Inflammatory macrophage (primary cell): ENCODE results near the gene USP50.
"Not testable (repeated sequence)": the region's sequence is repeated elsewhere in the genome, so short reads cannot be mapped to it uniquely, and the experiment has no call there.

Experiments
- DNase-seq, 2 donors: peaks; one replicate each; pipeline ENCODE4 v3.0.0-alpha.2; 2020 to 2022
- total RNA-seq, 18 experiments: gene quantifications; one replicate each; lab custom pipeline; 2026; ENCODE audit warnings: mixed read lengths in 6 of 18, inconsistent platforms in 2 of 18; lab: John Stamatoyannopoulos, UW

Gene USP50
- total RNA-seq = 0 to 0.33 (median 0.21) reads per million in 18 experiments

DNA sequence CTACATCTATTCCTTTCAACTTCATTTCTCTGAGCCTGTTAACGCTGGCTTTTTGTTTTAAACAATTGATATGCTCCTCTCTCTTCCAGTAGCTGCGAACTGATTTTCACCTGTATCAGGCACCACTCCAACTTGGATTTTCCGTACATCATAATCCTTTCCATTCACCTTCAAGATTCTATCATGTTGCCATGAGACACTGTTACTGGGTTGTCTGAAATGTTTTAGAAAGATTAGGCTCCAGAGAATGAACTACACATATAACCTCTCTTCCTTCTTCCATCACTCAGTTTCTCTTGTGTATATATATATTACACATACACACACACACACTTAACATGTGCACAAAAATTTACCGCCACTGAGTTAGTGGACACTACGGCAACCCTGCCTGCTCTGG lies at the start of gene USP50:
USP50 (minus strand) TSS at position 101 of the 400 bp plus-strand sequence. CDS start 141 bp downstream, outside the sequence.
- no peak for DNase-seq

DNA sequence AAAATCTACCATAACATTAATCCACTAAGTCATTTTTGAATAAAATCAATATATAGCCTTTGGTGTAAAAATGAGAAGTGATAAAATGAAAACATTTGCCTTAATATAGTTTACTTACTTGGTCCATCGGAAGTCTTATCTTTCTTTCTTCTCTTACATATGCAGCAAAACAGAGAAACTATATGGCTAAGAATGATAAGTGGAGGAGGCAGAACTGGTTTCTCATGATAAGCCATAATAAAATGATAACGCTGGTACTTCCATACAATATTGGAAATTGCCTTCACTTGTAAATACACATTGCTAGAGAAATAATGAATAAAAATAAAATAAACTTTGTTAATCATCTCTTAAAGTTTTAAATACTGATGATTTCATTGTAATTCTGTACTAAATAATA lies 47.8 kb upstream of the USP50 start:
- DNase-seq = no peak

DNA sequence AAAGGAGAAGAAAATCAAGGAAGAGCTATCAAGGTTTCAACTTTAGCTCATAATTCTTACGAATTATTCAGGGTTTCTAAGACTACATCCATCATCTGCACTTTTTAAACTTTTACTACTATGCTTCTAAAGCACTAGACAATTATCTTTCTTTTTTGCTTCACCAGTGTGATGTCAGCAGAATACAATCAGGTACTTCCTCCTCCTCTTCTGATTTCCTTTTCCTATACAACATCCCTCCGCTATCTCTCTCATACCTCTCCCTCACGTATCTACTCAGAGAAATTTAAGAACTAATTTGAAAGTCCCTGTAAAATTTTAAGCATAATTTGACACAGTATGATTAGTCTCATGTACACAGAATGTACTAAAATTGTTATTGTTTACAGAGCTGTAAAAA lies 47.3 kb upstream of the USP50 start:
- DNase-seq = no peak

DNA sequence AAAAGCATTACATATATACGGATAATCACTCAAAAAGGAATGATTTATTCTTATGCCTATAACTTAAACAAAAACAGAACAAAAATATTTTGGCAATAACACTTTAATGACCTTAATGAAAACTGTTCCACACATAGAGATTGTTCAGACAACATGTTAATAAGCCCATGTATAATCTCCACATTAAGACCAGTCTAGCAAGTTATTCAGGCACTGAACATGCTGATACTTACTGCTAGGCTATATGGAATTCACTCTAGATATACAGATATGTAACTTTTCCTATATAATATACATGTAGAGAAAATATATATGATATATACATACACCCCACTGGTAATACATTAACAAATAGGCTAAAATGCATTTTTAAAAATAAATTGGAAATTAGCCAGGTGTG lies 43.8 kb upstream of the USP50 start:
- no peak for DNase-seq

DNA sequence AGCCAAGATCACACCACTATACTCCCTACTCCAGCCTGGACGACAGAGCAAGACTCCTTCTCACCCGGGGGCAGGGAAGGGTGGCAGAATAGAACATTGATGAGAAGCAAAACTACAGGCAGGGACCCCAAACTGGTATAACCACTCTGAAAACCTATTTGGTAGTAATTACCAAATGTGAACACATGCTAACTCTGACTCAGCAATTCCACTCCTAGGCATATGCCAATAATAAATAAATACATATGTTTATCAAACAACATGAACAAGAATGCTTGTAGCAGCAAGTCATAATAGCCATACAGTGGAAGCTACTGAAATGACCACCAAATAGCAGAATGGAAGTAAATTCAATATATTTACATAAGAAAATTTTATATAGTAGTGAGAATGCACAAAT lies 31.0 kb upstream of the USP50 start:
- DNase-seq = no peak

DNA sequence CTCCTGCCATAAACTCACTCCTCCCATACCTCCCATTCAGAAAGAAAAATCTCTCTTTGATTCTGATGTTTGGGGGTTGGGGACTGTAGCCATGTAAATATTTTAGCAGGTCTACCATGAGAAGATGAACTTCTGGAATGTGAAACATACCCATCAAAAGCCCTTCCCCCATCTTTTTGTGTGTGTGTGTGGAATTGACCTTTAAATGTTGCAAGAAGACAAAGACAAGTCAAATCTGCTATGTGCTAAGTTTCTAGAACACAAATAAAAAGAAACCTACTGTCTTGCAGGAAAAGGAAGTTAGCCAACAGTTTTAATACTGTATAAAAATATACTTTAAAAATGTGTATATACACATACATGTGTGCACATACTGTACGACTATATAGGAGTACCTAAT lies 29.7 kb upstream of the USP50 start:
- DNase-seq = peak; percentile 42 to 48

DNA sequence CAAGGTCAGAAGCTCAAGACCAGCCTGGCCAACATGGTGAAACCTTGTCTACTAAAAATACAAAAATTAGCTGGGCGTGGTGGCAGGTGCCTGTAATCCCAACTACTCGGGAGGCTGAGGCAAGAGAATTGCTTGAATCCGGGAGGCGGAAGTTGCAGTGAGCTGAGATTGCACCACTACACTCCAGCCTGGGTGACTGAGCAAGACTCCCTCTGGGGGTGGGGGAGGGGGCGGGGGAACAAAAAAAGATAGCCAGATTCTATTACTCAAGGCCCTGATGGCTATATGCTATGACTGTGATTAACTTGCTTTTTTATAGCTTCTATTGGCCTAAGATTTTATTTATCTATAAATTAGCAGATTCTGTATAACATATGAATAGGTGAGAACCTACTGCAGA lies 27.4 kb upstream of the USP50 start:
- peak; percentile 67 to 76 for DNase-seq

DNA sequence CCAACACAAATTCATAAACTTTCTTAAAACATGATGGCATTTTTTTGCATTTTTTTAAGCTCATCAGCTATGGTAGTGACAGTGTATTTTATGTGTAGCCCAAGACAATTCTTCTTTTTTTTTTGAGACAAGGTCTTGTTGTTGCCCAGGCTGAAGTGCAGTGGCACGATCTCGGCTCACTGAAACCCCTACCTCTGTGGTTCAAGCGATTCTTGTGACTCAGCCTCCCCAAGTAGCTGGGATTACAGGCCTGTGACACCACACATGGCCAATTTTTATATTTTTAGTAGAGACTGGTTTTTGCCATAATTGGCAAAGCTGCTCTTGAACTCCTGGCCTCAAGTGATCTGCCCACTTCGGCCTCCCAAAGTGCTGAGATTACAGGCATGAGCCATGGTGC lies 17.3 kb upstream of the USP50 start:
- DNase-seq = no peak

DNA sequence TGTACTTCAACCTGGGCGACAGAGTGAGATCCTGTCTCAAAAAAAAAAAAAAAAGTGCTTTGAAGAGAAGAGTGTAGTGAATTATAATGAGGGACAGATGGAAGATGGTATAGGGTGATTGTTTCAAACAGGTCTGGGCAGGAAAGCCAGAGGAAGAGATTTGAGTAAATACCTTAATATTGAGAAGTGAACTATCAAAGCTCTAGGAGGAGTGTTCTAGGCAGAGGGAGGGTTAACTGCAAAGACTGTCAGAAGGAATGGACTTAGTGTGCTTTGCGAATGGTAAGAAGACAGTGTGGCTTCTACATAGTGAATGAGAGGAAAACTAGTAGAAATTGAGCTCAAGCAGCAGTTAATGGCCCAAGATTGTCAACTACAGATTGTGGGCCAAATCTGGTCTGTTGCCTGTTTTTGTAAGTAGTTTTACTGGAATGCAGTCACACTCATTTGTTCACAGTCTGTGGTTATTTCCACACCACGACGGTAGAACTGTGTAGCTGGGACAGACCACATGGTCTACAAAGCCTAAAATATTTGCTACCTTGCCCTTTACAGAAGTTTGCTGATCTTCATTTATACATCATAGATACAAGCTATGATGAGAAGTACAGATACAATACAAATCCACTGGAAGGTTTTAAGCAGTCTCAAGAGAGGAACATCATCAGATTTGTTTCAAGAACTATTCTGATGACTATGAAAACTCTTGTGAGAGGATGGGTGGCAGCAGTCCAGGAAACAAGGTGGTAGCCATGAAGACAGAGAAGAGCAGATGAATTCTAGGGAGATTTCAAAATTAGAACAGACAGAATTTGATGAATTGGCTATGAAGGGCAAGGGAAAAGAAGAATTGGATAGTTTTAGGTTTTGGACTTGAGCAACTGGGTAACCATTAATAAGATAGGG lies 16.5 kb upstream of the USP50 start:
- DNase-seq = no peak

DNA sequence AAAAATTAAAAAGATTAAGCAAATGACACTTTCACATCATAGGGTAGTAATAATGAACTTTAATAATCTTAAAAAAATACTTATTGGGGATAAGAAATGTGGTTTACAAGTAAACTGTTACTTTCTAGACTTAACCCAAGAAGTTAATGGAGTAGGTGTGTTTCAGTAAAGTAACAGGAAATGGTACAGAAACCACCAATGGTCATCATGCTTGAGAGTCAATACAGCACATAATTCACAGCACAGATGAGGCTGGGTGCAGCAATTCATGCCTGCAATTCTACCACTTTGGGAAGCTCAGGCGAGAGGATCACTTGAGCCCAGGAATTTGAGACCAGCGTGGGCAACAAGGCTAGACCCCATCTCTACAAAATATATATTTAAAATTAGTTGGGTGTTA lies 11.5 kb upstream of the USP50 start:
- no peak for DNase-seq

DNA sequence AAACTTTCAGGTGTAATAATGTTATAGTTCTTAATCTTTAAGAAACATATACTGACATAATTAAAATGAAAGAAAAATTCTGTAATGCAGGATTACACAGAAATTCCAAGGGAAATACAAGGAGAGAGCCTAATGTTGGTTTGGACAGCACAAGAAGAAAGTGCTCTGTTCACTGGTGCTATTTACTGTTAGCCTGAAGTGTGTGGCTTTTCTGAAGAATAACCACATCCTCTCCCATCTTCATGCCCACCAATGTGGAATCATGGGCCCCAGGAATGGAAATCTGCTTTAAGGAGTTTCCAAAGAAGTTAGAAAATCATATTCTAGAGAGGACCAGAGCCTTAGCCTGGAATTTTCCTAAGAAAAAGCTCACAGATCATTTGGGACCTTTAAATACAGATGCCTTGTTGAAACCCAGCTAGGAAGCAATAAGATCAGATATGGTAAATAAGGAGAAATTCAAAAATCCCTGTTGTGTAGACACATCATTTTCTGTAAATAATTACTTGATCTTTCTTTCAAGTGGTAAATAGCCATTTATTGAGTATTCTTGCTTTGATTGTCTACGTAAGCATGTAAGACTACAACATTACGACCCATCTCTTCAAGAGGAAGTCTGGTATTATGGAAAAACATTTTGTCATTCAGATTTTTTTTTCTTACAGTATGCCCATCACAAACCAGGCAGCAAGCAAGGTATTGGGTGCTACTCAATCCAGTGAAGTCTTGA lies 10.3 kb upstream of the USP50 start:
- no peak for DNase-seq

DNA sequence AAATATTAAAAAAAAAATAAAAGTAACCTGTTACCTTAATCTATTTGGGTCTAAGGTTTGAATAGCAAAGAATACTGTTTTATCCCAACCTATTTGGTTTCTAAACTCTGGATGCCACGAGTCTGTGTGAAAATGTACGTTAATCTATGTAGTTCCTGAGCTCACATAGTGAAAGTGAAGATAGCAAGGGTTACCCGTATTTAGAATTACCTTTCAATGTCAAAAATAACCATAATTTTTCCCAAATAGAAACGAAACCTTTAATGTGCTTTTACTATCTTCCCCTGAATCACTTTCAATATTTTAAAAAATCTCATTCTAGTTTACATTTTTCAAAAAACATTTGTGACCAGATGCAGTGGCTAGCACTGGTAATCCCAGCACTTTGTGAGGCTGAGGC lies 5.8 kb upstream of the USP50 start:
- no peak for DNase-seq

DNA sequence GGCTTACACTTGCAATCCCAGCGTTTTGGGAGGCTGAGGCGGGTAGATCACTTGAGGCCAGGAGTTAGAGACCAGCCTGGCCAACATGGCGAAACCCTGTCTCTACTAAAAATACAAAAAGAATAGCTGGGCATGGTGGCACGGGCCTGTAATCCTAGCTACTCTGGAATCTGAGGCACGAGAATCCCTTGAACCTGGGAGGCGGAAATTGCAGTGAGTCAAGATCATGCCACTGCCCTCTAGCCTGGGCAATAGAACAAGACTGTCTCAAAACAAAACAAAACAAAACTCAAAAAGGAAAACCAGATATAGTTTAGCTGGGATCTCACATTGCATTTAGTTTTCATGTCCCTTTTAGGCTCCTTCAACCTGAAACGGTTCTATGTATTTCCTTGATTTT lies 2.9 kb upstream of the USP50 start:
- DNase-seq = no peak

DNA sequence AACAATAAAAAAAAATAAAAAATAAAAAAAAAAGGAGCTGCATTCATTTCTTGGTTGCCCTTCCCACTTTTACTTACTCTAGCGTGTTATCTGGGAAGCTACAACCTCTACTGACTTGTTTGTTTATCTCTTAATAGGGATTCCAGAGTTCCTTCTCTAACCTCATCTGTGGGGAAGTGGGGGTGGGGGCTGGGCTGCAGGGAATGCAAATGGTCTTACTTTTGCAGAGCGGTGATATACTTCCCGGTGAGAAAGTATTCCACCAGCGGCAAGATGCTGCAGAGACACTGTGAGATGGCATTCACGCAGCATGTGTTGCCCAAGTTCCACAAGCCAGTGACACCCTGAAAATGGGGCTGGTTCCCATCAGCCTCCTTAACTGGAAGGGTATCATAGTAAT lies 2.1 kb downstream of the USP50 start:
- DNase-seq = no peak

DNA sequence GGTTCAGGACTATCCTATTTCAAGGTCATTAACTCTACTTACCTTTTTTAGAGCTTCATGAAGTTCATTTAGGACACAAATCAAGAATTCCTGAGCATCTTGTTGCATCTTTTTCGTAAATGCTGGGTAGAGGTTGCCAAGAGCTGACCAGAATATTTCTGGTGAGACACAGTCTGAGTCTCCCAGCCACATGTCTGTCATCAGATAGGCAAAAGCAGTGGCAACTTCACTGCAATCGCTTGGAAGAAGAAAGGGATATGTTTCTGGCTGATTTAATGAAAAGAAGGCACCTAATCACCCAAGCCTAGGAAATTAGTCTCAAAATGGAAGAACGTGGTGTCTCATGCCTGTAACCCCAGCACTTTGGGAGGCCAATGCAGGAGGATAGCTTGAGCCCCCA lies 2.9 kb downstream of the USP50 start:
- DNase-seq = no peak

DNA sequence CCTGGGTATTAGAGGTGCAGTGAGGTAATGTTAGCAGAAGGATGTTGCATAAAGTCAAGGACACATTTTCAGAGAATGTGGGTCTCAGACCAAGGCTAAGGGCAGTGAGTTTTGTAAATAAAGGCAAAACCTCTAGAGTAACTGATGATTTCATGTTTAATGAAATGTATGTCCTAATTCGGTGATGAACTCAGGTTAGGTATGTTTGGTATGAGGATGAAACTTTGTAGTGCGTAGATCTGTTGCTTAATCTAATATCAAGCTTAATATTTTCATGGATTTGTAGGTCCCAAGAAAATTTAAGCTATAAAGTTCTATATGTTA lies 3.6 kb downstream of the USP50 start:
- DNase-seq = no peak

DNA sequence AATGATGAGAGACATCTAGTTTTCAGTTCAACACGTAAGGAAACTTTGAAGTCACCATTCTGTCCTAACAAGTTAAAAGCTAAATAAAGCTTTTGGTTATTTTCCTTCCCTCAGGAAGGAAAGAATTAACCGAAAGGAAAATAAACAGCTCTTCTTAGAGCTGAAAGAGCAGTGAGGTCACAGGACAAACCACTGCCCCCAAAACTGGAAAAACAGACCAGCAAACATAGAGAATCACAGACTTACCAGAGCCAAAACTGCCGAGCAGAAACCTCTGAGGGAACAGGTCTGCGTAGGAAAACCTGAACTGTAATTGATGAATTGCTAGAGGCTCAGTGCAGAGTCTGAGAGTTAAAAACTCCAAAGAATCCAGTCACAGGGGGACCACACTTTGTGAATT lies 14.7 kb downstream of the USP50 start:
- DNase-seq = no peak

DNA sequence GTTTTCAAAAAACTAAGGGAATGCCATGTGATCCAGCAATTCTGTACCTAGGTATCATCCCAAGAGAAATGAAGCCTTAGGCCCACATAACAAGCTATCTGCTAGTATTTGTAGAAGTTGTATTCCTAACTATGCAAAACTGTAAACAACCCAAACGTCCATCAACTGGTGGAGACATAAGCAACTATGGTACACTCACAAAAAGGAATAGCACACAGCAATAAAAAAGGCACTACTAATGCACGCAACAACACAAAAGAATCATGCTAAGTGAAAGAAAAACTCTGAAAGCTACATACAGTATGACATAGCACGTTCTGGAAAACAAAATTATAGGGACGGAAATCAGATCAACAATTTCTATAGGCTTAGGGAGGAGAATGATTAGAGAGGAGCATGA lies 15.3 kb downstream of the USP50 start:
- DNase-seq = no peak

DNA sequence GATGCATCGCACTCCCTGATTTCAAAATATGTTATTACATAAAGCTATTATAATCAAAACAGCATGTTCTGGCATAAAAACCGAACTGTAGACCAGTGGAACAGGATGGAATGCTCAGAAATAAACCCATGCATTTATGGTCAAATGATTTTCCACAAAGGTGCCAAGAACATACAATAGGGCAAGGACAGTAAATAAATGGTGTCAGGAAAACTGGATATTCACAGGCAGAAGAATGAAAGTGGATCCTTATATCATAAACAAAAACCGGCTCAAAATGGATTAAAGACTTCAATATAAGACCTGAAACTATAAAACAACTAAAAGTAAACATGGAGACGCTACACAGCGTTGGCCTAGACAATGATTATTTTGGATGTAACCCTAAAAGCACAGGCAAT lies 22.6 kb downstream of the USP50 start:
- DNase-seq = no peak

DNA sequence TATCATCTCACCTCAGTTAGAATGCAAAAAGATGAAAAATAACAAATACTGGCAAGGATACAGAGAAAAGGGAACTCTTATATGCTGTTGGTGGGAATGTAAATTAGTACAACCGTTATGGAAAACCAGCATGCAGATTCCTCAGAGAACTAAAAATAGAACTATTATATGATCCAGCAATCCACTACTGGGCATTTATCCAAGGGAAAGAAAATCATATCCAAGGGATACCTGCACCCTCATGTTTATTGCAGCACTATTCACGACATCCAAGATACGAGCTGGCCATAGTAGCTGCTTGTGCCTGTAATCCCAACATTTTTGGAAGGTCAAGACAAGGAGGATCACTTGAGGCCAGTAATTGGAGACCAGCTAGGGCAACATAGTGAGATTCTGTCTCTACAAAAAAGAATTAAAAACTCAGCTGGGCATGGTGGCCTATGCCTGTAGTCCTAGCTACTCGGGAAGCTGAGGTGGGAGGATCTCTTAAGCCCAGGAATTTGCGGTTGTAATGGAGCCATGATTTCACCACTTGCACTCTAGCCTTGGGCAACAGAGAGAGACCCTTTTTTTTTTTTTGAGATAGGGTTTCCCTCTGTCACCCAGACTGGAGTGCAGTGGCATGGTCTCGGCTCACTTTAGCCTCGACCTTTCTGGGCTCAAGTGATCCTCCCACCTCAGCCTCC lies 26.6 kb downstream of the USP50 start:
- no peak for DNase-seq

DNA sequence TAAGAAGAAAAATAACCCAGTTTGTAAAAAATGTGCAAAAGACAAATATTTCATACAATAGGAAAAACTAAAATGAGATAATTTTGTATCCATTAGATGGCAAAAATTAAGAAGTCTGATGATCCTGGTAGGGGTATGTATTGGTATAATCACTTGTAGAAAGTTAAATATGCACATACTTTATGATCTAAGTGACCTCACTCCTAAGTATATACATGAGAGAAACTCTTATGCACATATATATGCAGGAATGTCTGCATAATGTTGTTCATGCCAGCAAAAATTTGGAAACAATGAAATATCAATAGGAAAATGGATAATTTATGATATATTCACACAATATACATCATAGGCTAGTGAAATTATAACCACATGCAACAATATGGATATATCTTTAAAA lies 33.5 kb downstream of the USP50 start:
- DNase-seq = no peak

DNA sequence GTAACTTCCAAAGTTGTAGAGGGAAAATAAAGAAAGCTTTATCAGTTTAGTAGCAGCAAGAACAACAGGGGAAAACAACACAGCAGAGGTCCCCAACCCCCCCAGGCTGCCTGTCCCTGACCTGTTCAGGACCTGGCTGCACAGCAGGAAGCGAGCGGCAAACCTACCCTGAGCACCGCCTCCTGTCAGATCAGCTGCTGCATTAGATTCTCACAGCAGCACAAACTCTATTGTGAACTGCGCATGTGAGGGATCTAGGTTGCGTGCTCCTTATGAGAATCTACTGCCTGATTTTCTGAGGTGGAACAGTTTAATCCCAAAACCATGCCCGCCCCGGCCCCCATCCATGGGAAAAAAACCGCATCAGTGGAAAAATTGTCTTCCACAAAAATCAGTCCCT lies 40.3 kb downstream of the USP50 start:
- DNase-seq = no peak

DNA sequence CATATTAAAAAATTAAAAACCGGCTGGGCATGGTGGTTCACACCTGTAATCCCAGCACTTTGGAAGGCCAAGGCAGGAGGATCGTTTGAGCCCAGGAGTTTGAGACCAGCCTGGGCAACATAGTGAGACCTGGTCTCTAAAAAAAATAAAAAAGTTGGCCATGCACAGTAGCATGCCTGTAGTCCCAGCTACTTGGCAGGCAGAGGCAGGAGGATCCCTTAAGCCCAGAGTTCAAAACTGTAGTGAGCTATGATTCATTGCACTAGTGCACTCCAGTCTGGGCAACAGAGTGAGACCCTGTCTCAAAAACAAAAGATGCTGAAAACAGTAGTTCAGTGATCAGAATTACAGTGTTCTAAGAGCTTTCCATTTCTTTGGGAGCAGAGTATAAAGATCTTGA lies 40.8 kb downstream of the USP50 start:
- not testable (repeated sequence) for DNase-seq

DNA sequence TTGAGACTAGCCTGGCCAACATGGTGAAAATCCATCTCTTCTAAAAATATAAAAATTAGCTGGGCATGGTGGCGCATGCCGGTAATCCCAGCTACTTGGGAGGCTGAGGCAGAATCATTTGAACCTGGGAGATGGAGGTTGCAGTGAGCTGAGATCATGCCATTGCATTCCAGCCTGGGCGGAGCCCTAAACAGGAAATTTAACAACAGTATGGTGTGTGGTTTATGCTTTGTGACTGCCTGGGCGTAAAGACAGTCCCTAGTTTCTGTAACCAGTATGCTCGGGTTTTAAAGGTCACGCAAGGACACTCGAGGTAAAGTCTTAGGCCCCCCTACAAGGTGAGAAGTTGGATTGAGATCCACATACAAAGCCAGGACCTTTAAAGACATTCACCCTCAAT lies 43.3 kb downstream of the USP50 start:
- no peak for DNase-seq
